Activated naive CD4-positive, alpha-beta T cell treated with anti-CD3 and anti-CD28 coated beads, Interleukin-2, amount 50 U/mL, for 24 hours (primary cell): ENCODE data around the gene ENDOV.

Experiments
- H3K27ac Mint-ChIP-seq: one replicate; pipeline ENCODE4 v1.8.0; 2021; ENCODE audit warnings: mild to moderate bottlenecking, mixed read lengths
- H3K27me3 Mint-ChIP-seq: one replicate; pipeline ENCODE4 v1.8.0; 2021; ENCODE audit warnings: mixed read lengths
- H3K36me3 Mint-ChIP-seq: one replicate; pipeline ENCODE4 v1.8.0; 2021; ENCODE audit warnings: mixed read lengths
- H3K4me1 Mint-ChIP-seq: one replicate; pipeline ENCODE4 v1.8.0; 2021; ENCODE audit warnings: mixed read lengths
- H3K4me3 Mint-ChIP-seq: one replicate; pipeline ENCODE4 v1.8.0; 2021; ENCODE audit warnings: mild to moderate bottlenecking, mixed read lengths
- H3K9me3 Mint-ChIP-seq: one replicate; pipeline ENCODE4 v1.8.0; 2021; ENCODE audit warnings: mixed read lengths

ENDOV gene

DNA sequence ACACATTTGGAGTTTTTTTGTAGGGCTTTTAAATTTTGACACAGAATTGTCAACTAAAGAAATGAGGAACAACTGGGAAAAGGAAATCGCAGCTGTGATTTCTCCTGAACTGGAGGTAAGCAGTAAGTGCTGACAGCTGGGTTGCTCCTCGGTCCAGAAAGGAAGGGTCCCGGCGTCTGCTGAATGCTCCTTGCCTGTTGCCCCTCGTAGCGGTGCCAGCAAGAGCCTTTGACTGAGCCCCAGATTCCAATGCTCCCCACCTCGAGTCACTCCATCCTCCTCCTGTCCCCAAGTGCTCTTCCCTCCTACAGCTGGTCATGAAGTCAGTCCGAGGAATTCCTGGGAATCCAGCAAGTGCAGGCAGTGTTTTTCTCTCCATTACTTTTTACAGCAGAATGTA lies 32.0 kb upstream of the ENDOV start:
- Mint-ChIP-seq H3K27me3 (no peaks in the 10 kb centered on the region), H3K27ac (no peak overlapping the region), H3K36me3 (peaks cover 17% of the 10 kb centered on the region), H3K4me1 (no peaks in the 10 kb centered on the region), H3K9me3 (no peaks in the 10 kb centered on the region), H3K4me3 (no peak overlapping the region)

DNA sequence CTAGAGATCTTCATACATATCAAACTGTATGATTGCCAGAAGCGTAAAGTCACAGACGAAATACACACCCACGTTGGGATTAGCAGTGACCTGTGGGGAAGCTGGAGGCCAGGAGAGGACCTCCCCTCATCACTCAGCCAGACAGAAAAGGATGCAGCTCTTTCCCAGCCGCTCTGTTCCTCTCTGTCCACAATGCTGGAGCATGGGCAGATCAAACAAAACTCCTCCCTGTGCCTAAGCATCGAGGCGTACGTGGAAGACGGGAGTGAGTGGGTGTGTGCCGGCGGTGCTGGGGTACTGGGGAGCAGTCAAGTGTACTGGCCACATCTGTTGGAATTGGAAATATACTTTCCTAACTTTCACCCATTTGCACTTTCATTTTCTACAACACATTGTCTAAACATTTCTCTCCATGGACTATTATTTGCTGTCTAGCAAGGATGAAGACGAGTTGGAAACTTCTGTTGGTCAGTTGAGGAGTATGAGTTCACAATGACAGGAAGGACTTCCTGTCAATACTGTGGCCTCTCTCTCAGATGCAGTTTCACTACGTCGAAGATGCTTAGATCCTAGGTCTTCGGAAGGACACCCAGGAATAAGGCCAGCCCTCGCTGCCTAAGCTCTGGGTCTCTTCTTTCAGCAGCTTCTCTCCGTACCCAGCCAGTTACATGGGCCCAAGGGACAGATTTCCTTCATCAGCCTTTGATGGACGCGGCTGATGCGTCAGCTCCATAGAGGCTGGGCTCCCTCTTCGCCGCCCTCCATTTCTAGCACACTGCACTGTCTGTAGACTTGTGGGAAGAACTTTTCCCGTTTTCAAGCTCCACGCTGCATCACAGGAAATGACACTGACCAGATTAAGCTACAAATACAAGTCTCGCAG lies 30.6 kb upstream of the ENDOV start:
- Mint-ChIP-seq H3K36me3 (peaks cover 14% of the 10 kb centered on the region), H3K27ac (peak overlapping the region; percentile 62), H3K4me1 (no peaks in the 10 kb centered on the region), H3K27me3 (no peaks in the 10 kb centered on the region), H3K9me3 (no peaks in the 10 kb centered on the region), H3K4me3 (no peak overlapping the region)

DNA sequence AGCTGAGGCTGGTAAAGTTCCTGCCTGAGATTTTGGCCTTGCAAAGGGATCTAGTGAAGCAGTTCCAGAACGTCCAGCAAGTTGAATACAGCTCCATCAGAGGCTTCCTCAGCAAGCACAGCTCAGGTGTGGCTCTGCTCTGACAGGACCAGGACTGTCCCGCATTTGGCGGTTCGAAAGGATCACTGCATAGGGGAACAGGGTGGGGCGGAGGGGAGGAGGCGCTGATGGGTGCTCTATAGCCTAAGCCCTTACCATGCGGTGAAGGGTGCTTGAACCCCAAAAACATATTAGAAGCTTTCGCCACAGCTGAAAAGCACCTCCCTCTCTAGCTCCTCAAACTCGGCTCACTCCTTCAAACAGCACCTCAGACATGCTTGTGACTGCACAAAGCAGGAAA lies 29.9 kb upstream of the ENDOV start:
- Mint-ChIP-seq H3K36me3 (peaks cover 19% of the 10 kb centered on the region), H3K4me3 (no peak overlapping the region), H3K4me1 (no peaks in the 10 kb centered on the region), H3K9me3 (no peaks in the 10 kb centered on the region), H3K27me3 (no peaks in the 10 kb centered on the region), H3K27ac (no peak overlapping the region)

DNA sequence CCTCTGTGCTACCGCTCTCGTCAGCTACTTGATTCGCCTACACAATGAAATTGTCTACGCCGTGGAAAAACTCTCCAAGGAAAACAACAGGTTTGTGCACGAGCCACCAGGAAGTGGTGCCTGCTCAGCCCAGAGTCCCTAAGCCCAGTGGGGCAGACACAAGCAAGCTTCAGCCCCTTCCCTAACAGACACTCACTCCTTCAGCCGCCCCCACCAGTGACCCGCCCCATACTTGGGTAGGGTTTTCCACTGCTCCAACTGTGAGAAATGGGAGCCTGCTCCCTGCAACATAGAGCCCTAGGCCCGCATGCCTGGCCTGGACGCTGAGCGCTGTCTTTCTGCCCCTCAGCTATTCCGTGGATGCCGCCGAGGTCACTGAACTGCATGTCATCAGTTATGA lies 28.6 kb upstream of the ENDOV start:
- Mint-ChIP-seq H3K36me3 (peaks cover 18% of the 10 kb centered on the region), H3K27me3 (no peaks in the 10 kb centered on the region), H3K27ac (peak overlapping the region; percentile 72), H3K4me3 (no peak overlapping the region), H3K9me3 (no peaks in the 10 kb centered on the region), H3K4me1 (no peaks in the 10 kb centered on the region)

DNA sequence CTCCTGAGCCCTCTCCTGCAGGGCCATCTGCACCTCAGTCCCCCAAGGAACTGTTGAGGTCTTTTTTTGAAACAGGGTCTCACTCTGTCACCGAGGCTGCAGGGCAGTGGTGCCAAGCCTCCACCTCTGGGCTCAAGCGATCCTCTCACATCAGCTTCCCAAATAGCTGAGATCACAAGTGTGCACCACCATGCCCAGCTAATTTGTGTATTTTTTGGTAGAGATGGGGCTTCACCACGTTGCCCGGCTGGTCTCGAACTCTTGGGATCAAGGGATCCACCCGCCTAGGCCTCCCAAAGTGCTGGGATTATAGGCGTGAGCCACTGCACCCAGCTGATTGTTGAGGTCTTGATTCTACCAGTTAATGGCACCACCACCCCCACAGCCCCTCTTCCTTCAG lies 27.9 kb upstream of the ENDOV start:
- H3K4me1 Mint-ChIP-seq = no peaks in the 10 kb centered on the region
- no peak overlapping the region for H3K27ac Mint-ChIP-seq
- no peaks in the 10 kb centered on the region for H3K27me3 Mint-ChIP-seq
- H3K9me3 Mint-ChIP-seq = no peaks in the 10 kb centered on the region
- no peak overlapping the region for H3K4me3 Mint-ChIP-seq
- H3K36me3 Mint-ChIP-seq = peaks cover 15% of the 10 kb centered on the region

DNA sequence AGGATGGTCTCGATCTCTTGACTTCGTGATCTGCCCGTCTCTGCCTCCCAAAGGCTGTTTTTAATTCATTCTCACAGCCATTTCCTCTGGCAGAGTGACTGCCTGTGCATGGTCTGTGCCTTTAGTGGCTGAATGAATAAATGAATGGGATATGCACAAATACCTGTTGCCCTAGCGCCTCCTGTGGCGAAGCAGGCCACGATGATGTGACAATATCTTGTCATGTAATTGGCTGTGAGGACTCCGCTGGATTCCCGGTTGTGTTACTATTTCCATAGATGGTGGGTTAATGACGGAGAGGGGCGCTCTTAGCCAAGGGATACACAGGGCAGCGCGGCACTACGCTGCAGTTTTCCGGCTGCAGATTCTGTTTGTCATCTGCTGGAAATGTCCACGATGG lies 26.8 kb upstream of the ENDOV start:
- Mint-ChIP-seq H3K27me3 (no peaks in the 10 kb centered on the region), H3K36me3 (peaks cover 15% of the 10 kb centered on the region), H3K27ac (no peak overlapping the region), H3K9me3 (no peaks in the 10 kb centered on the region), H3K4me3 (no peak overlapping the region), H3K4me1 (no peaks in the 10 kb centered on the region)

DNA sequence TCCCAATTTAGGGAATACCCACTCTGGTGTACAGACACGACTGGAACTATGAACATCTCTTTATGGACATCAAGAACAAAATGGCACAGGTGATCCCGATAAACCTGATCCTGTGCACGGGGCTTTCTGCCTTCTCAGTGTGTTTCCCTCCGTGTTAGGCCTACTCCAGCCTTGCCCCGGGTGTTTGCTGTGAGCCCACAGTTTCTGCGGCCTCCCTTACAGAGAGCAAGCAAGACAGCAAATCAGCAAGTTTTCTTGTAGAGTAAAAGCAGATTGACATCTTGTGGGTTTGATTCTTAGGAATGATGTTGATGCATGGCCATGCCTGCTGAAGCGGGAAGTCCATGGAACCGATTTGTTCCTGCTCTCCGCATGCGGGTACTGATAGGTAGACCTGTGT lies 26.4 kb upstream of the ENDOV start:
- Mint-ChIP-seq H3K27me3 (no peaks in the 10 kb centered on the region), H3K4me3 (no peak overlapping the region), H3K27ac (no peak overlapping the region), H3K9me3 (no peaks in the 10 kb centered on the region), H3K36me3 (peaks cover 14% of the 10 kb centered on the region), H3K4me1 (no peaks in the 10 kb centered on the region)

DNA sequence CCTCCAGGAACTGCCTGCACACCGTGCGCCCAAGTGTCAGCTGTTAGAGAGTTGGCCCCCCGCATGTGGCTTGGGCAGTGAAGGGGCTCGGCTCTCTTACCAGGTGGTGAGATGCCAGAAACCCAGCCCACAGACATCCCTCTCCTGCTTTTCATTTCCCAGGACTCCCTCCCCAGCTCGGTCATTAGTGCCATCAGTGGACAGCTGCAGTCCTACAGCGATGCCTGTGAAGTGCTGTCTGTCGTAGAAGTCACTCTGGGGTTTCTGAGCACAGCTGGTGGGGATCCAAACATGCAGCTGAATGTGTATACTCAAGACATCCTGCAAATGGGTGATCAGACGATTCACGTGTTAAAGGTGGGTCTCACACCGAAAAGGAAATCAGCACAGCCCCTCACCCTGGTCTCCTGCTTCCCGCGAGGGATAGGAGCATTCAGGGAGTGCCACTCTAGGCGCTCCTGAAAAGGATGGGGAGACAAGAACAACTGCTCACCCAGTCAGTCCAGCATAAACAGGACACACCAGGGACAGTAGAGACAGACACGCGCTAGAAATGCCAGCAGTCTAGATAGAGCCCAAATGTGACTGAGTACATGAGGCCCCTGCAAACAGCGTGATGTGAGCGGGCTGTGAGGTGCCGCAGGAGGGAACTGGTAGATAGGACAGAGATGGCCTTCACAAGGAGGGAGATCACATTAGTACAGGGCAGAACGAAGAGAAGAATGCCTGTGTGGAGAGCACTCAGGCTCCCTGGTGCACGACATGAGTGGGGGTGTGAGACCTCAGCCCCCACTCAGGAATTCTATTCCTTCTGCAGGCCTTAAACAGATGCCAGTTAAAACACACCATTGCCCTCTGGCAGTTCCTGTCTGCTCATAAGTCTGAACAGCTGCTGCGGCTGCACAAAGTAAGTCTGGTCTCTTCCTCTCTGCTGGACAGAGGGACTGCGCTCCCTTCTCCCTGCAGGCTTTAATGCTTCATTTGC lies 25.7 kb upstream of the ENDOV start:
- no peak overlapping the region for H3K27ac Mint-ChIP-seq
- no peaks in the 10 kb centered on the region for H3K27me3 Mint-ChIP-seq
- H3K9me3 Mint-ChIP-seq = no peaks in the 10 kb centered on the region
- no peaks in the 10 kb centered on the region for H3K4me1 Mint-ChIP-seq
- H3K36me3 Mint-ChIP-seq = peaks cover 11% of the 10 kb centered on the region
- no peak overlapping the region for H3K4me3 Mint-ChIP-seq

DNA sequence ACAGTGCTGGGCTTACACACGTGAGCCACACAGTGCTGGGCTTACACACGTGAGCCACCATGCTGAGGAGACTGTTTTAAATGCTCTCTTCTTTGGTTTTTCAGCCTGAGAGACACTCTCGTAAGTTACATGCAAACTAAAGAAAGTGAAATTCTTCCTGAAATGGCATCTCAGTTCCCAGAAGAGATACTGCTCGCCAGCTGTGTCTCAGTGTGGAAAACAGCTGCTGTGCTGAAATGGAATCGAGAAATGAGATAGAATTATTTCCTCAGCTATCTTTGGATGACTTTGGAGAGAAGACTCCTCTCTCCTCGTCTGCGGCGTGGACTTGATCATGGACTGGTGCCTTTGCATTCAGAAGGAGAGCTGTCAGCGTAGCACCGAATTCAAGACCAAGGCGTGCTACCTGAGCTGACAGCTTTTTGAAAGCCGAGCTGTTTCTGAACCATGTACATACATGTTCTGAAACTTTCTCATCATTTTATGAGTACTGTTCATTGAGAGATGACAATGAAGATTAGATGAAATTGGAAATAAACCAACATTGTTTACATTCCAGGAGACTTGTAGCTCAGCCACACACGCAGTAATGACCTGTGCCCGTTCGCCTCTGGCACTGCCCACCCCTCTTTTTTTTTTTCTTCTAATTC lies 21.6 kb upstream of the ENDOV start:
- Mint-ChIP-seq H3K27me3 (no peaks in the 10 kb centered on the region), H3K9me3 (no peaks in the 10 kb centered on the region), H3K4me1 (peaks cover 12% of the 10 kb centered on the region), H3K36me3 (peaks cover 12% of the 10 kb centered on the region), H3K4me3 (no peak overlapping the region), H3K27ac (no peak overlapping the region)

DNA sequence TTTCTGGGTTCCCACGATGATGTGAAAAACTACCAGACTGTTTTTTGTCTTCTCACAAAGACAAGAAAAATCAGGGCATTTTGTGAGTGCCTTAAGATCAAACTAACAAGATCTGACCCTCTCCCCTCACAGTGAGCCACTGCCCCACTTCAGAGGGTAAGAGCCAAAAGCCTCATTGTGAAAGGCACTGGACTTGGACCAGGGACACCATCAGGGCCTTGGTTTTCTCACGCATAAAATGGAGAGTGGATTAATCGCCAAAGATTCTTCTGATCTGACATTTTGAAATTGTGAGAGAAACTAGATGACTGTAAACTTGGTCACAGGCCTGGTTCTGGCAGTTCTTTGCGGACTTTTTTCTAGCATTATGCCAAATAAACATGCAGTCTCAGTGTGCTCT lies 21.0 kb upstream of the ENDOV start:
- Mint-ChIP-seq H3K9me3 (no peaks in the 10 kb centered on the region), H3K4me3 (no peak overlapping the region), H3K4me1 (peaks cover 12% of the 10 kb centered on the region), H3K27me3 (no peaks in the 10 kb centered on the region), H3K27ac (no peak overlapping the region), H3K36me3 (peaks cover 12% of the 10 kb centered on the region)

DNA sequence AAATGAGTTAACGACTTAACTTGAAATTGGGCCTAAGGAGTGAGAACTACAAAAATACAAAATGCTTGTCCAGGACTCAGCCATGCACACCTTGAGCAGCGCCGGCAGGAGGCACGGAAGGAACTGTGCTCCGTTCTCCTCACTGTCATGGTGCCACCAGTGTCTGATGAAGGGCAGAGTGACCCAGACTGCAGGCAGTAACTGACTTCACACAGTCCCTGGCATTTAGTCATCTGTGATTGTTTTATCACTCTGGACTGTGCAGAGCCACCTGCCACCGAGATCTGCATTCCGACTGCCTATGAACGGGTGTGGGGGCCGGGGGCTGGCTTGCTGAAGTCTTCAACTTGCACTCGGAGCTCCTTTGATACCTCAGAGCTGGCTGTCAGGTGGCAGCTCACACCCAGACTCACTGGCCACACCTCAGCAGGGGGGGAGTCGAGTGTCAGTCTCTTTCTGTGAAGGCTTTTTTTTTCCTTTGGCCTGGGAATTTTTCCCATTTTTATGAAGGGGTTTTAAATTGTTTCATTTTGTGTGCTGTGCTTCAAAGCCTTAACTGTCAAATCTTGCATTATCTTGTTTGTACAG lies 20.2 kb upstream of the ENDOV start:
- H3K9me3 Mint-ChIP-seq = no peaks in the 10 kb centered on the region
- H3K4me3 Mint-ChIP-seq = no peak overlapping the region
- no peaks in the 10 kb centered on the region for H3K27me3 Mint-ChIP-seq
- H3K36me3 Mint-ChIP-seq = peaks cover 8% of the 10 kb centered on the region
- H3K4me1 Mint-ChIP-seq = peaks cover 12% of the 10 kb centered on the region
- H3K27ac Mint-ChIP-seq = no peak overlapping the region

DNA sequence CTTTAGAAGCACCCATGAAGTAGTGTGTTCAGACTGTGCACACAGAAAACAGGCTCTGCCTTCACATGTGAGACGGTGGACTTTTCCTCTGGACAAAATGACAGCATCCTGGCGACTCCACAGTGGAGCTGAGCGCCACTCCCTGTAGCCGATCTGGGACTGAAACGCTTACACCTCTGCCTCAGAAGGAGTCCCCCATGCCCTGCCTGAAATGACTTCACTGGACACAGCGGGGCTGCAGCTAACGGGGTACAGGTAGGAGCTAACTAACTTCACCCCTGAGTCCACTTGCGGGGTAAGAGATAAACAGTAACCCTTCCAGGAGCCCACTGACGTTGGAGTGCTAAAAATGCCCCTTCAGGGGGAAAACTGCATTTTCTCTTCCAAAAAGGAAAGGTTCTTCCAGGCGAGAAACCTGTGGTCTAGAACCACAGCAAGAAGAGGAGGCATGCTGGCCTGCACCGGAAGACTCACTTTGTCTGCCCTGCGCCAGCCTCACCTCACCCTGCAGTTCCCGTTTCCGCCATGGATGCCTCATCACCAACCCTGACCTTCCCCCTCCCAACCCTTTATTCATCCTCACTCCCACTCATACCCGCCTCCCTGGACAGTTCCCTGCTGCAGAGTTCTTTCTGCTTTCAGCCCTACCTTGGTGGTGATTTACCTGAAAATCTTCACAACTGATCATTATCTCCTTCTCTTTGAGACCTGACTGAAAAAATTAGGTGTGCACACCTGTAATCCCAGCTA lies 19.4 kb upstream of the ENDOV start:
- H3K27ac Mint-ChIP-seq = no peak overlapping the region
- no peaks in the 10 kb centered on the region for H3K27me3 Mint-ChIP-seq
- H3K36me3 Mint-ChIP-seq = peaks cover 4% of the 10 kb centered on the region
- no peak overlapping the region for H3K4me3 Mint-ChIP-seq
- peaks cover 12% of the 10 kb centered on the region for H3K4me1 Mint-ChIP-seq
- H3K9me3 Mint-ChIP-seq = no peaks in the 10 kb centered on the region

DNA sequence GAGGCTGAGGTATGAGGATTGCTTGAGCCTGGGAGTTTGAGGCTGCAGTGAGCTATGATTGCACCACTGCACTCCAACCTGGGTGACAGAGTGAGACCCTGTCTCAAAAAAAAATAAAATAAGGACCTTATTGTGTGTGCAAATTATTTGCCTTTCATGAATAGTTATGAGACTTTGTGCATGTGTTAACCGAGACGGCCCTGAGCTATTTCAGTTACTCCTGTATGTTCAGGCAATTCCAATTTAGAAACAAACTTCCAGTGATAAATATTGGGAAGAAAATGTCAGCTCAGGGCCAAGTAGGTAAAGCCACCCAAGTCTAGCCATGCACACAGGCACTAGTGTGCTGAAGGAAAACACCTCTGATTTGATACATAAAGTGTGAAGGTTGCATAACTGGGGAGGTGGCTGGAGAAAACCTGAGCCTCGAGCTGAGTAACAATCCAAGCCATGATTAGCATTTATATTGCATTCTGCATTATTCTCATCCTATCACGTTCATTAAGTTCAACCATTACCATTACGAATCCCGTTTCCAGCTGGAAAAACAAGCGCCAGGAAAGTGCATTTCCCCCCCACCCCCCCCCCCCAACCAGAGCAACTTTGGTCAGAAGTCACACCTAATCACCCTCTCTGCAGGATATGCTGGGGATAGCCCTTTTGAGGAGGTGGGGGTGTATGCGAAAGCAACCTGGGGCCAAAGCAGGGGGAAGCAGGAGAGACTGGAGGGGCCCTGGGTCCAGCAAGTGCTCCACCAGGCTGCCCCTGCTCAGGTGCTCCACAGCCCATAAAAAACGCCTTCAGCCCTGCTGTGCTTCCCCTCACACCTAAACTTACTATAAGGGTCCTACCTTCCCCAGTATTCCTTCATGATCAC lies 18.6 kb upstream of the ENDOV start:
- H3K4me1 Mint-ChIP-seq = peaks cover 12% of the 10 kb centered on the region
- H3K4me3 Mint-ChIP-seq = no peak overlapping the region
- H3K27me3 Mint-ChIP-seq = no peaks in the 10 kb centered on the region
- H3K27ac Mint-ChIP-seq = peak overlapping the region; percentile 80
- H3K36me3 Mint-ChIP-seq = peaks cover 4% of the 10 kb centered on the region
- H3K9me3 Mint-ChIP-seq = no peaks in the 10 kb centered on the region

DNA sequence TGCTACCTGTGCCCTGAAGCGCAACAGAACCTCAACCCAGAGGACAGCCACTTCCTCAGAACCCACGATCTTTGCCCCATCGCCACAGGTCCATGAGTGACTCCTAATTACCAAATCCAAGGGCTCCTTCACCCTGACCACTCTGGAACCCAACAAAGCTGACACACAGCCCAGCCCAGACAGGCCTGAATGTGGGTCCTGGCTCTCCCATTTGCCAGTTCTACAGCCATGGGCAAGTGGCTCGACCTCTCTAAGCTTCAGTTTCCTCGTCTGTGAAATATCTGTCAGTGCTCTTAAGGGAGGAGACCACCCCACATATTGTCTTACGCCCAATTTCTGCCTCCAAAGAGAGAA lies 18.0 kb upstream of the ENDOV start:
- Mint-ChIP-seq H3K27ac (peak overlapping the region; percentile 80), H3K9me3 (no peaks in the 10 kb centered on the region), H3K36me3 (peaks cover 3% of the 10 kb centered on the region), H3K4me1 (peaks cover 12% of the 10 kb centered on the region), H3K4me3 (no peak overlapping the region), H3K27me3 (no peaks in the 10 kb centered on the region)
